SH-SY5Y (cell line): Measurements from ENCODE around the gene DCP2.

Experiments used
- GATA2 ChIP-seq: IDR thresholded peaks from 2 replicates; pipeline ENCODE4 v1.6.1; 2011; ENCODE audit warnings: mild to moderate bottlenecking, low read depth, low read length
- GATA3 ChIP-seq: IDR thresholded peaks from 2 replicates; pipeline ENCODE4 v1.6.1; 2011; ENCODE audit warnings: low read depth, mild to moderate bottlenecking, low read length, moderate library complexity

DCP2 gene

GRCh38 chr5:112958093-112959088 lies 18.2 kb upstream of the DCP2 start:
- TF ChIP-seq GATA2: no peak
- TF ChIP-seq GATA3: no peak

GRCh38 chr5:112960315-112960714 lies 16.3 kb upstream of the DCP2 start:
- no peak for TF ChIP-seq GATA3
- no peak for TF ChIP-seq GATA2

GRCh38 chr5:112960863-112961504 lies 15.6 kb upstream of the DCP2 start:
- TF ChIP-seq GATA2 (no peak), GATA3 (no peak)

GRCh38 chr5:112965733-112966306 lies 10.8 kb upstream of the DCP2 start:
- TF ChIP-seq GATA2 (no peak), GATA3 (no peak)

DNA sequence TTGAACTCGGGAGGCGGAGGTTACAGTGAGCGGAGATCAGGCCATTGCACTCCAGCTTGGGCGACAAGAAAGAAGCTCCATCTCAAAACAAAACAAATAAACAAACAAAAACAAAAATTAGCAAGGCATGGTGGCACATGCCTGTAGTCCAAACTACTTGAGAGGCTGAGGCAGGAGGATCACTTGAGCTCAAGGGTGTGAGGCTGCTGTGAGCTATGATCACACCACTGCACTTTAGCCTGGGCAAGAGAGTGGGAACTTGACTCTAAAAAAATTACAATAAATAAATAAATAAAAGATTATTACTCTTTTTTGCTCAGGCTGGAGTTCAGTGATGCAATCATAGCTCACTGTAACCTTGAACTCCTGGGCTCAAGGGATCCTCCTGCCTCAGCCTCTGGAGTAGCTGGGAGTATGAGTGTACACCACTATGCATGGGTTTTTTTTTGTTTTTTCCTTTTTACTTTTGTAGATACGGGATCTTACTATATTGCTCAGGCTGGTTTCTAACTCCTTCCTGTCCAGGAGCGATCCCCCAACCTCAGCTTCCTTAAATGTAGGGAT lies 9.0 kb upstream of the DCP2 start:
- TF ChIP-seq GATA3 (no peak), GATA2 (no peak)

DNA sequence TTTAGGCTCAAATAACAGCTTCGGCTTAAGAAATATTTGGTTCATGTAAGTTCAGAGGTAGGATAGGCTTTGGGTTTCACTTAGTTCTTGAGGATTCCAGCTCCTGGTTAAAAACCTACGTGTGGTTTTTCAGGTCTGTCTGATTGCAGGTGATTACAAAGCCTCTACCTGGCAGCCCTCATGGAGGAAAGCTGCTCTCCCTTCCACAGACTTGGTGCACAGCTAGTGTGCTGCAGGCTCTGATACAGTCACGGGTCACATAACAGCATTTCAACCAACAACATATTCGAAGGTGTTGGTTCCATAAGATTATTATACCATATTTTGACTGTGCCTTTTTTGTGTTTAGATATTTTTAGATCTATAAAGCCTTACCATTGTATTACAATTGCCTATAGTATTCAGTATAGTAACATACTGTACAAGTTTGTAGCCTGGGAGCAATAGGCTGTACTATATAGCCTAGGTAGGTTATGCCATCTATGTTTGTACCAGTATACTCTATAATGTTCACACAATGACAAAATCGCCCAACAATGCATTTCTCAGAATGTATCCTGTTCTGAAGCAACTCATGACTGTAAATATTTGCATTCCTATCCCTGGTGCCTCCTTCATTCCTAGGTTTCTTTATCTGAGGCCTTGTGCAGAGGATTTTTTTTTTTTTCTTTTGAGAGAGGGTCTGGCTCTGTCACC lies 8.0 kb upstream of the DCP2 start:
- TF ChIP-seq GATA2 (no peak), GATA3 (no peak)

GRCh38 chr5:112971276-112971675 lies 5.3 kb upstream of the DCP2 start:
- TF ChIP-seq GATA2 (no peak), GATA3 (no peak)

GRCh38 chr5:112973036-112973435 lies 3.6 kb upstream of the DCP2 start:
- TF ChIP-seq GATA2 (no peak), GATA3 (no peak)

GRCh38 chr5:112973904-112974303 lies 2.7 kb upstream of the DCP2 start:
- TF ChIP-seq GATA3: no peak

DNA sequence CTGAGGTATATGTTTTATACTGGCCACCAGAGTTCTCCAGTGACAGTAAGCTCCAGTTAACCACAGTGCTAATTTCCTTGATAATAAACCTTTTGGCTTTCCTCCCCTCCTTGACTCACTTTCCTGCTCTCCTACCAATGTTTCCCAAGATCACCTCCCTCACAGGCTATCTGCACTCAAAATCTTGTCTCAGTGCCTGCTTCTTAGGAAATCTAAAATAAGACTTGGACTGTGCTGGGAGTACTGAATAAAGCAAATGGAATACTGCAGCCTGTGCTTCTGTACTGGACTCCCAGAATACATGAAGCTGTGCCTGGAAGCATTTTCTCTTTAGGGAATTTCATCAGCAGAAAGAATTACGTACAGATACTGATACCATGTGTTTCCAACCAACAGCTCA lies 1.7 kb upstream of the DCP2 start:
- TF ChIP-seq GATA2 (no peak), GATA3 (no peak)

DNA sequence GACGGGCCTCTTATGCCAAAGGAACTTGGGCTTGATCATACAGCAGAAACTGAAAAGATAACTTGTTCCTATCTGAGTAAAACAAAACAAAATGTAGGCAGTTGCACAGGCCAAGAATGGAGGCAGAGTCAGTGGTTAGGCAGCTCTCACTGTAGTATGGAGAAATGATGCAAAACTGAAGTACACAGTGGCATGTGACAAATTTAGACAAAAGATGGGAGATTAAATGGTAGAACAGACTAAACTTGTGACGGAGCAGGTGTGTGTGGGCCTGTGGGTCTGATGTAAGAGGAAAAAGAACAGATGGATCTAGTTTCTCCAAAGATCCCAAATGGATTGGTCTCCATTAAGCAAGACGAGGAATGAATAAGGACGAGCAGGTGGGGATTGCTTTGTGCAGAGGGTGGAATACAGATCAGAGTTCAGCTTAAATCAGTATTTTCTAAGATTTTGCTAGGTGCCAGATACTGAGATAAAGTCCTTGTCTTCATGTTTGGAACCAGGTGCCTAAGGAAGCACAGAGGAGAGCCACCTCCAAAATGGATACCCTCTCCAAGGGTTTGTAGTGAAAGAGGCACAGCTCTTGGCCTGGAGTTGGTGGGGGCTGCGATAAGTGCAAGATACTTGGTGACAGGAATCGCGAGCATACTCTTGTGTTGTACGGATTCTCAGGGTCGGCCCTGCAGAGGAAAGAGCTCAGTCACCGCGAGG lies 722 bp upstream of the DCP2 start:
- TF ChIP-seq GATA2 (no peak), GATA3 (no peak)

GRCh38 chr5:112977440-112977861 lies 853 bp downstream of the DCP2 start:
- TF ChIP-seq GATA2 (no peak), GATA3 (no peak)

DNA sequence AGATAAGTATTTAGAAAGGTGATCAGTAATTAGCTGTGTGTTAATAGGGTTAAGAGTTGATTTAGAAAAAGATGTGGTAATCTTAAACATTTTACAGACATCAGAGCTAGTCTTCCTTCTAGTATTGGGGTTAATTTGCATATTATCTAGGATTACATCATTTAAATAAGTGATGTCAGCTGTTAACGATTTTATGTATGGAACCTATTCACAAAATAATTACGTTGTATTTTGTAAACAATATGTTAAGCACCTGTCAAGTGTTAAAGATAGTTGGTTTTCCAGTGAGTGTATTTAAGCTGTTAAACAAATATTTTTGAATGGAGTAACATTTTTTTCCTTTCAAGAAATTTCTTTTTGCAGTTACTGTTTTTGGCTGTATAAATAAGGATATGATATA lies 2.2 kb downstream of the DCP2 start:
- TF ChIP-seq GATA2 (no peak), GATA3 (no peak)

DNA sequence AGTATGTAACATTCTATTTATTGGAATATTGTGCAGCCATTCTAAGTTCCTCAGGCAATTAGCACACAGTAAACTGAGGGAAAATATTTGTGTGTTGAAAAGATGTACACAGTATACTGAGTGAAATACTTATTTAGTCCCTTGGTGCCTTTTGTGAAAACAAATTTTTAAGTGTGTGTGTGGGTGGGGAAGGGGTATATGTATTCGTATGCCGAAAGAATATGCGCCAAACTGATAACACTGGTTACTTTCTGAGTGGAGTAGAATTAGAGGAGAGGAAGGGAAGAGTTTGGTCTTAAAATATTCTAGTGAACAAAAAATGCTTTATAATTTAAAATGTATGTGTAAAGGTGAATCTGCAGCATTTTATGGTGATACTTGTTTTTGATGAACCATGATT lies 3.1 kb downstream of the DCP2 start:
- no peak for TF ChIP-seq GATA3
- TF ChIP-seq GATA2: no peak

- TF ChIP-seq GATA2: no peak
- no peak for TF ChIP-seq GATA3
These were observed 6.8 kb downstream of the DCP2 start for GRCh38 chr5:112983363-112983762.
